Activated CD8-positive, alpha-beta memory T cell treated with anti-CD3 and anti-CD28 coated beads, Interleukin-2, amount 50 U/mL, for 48 hours (primary cell): ENCODE data around the gene RUVBL1.

Source experiments
- DNase-seq: peaks from one replicate; pipeline ENCODE4 v3.0.0-alpha.2; 2020

Gene RUVBL1

DNA sequence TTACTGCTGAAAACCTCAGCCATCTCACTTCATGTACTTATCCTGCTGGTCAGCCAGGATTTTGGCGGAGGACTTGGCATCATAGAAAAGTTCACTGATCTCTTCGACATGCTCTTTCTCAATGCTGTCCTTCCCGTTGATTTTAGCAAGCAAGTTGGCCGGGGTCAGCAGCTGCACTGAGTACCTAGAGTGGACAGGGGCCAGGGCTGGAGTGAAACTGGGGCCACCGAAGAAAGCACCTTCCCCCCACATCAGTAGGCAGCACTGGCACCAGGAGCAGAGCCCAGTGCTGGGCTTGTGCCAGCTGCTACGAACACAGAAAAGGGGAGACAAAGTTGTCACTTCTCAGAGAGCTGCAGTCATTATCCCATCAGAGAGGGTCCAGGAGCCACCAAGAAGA is 42.4 kb downstream of the RUVBL1 start:
- no peak for DNase-seq

GRCh38 chr3:128080323-128081080 is 43.1 kb downstream of the RUVBL1 start:
- no peak for DNase-seq

DNA sequence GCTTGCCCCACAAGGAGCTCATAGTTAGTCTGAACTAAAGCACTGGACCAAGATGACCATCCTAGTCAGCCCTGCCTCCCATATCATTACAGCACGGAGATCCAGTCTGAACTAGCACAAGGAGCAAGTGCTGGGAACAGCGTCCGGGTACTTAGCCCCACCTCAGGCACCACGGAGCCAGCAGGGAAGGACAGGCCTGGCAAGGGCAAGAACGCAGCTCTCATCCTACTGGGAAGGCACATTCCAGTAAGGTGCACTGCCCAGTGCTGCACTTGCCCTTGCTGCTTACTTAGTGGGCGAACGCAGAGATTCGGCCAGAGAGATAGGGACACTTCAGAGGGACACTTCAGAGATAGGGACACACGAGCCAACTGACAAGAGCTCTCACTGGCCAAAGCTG is 43.8 kb downstream of the RUVBL1 start:
- DNase-seq, result peak; percentile 29

- no peak for DNase-seq
Observed at GRCh38 chr3:128078875-128079274, 44.7 kb downstream of the RUVBL1 start.

DNA sequence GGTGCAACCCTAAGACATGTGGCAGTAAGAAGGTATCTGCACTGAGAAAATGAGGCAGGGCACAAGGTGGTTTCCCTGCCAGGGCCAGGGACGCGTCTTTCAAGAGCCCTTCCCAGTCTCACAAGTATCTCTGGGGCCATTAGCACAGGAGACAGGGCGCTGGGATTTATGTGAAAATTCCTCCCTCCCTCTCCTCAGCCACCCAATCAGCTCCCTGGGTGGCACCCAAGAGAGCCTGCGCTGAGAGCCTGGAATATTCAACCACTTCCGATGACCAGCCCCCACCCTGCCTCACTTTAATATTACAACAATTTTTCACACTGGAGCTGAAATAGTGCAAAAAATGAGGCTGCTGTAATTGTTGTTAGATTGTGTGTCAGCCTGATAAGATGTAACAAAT is 45.3 kb downstream of the RUVBL1 start:
- peak; percentile 47 for DNase-seq

- DNase-seq, result peak; percentile 51
Observed at GRCh38 chr3:128077665-128078064, 45.9 kb downstream of the RUVBL1 start.

DNA sequence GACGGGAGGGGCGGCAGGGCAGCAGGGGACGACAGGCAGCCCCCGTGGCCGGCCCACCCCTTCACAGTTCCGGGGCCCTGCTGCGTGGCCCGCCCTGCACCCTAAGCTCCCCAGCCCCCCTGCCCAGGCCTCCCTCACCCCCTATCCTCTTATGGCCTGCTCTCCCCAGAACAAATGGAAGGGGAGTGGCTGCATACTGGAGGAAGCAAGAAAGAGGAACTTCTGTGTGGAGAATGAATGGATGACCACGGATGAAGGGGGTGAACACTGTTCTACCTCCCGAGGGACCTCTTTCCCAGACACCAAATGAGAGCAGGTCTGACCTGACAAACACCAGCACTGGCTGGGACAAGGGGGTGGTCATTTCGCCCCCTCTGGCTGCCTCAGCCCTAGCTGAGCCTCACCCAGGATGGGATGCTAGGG is 46.4 kb downstream of the RUVBL1 start:
- DNase-seq, result no peak

DNA sequence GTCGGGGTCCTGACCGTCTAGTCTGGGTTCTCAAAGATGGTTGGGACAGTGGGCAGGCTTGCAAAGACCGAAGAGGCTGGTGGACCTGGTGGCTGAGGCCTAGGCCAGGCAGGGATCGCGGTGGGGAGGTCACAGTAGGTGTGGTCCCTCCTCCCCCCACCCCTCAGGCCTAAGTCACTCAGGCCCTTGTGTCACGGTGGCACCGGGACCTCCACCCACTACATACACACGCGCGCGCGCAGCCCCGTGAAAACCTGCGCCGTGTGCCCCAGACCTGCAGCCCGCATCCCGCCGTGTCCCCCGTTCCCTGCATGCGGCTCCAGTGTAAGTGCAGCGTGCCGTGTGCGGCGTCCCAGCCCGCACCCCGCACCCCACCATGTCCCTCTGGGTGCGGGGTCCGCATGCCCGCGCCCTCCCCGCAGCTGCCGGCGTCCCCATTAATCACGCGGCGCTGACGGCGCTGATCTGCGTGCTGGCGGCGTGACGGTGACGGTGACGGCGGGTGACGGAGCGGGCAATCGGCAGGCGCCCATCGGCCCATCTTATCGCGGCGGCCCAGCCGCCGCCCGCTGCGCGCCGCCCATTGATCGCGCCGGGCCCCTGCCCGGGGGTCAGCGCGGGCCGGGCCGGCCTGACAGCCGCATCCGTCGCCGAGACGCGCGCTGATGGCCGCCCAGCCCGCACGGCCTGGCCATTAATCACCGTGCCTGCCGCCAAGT is 47.0 kb downstream of the RUVBL1 start:
- DNase-seq, result peak; percentile 72

DNA sequence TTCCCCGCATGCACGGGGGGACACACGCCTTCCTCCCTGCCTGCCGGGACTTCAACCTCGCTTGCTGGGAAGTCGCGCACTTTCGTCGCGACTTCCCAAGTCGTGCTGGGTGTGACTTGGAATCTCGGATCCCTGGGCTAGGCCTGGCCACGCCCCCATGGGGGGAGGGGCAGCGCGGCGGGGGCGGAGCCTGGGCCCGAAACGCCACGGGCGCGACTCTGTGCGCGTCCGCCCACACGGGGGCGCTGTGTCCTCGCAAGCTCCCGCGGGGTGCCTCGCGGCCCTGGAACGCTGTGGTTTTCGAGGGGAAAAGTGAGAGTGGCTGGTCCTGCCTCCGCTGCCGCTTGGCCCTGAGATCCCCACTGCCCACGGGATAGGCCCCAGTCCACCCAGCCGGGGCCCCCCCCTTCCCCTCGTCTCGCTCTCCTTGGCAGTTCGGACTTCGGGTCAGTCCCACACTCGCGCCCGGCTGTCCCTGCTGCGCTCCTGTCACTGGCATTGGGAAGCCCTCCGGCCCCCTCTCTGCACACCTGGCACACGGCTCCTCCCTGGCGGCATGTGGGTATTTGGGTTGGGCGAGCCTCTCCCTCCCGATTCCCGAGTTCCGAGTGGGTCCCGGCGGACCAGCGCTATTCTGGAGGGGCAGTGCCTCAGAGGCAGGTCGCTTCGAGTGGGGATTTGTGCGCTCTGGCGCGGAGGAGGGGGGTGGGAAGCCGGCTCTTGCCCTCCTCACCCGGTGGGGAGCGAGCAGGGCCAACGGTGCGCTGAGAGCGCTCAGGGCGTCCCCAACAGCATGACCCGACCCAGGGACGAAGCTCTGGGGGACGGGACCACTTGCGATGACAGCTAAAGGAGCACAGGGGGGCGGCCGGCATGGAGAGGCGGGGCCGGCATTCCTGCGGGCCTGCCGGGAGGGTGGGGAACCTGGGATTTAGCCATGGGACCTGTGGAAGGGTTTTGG is 47.8 kb downstream of the RUVBL1 start:
- DNase-seq, result peak; percentile 97

GRCh38 chr3:128074851-128075521 is 48.6 kb downstream of the RUVBL1 start:
- peak; percentile 54 for DNase-seq

DNA sequence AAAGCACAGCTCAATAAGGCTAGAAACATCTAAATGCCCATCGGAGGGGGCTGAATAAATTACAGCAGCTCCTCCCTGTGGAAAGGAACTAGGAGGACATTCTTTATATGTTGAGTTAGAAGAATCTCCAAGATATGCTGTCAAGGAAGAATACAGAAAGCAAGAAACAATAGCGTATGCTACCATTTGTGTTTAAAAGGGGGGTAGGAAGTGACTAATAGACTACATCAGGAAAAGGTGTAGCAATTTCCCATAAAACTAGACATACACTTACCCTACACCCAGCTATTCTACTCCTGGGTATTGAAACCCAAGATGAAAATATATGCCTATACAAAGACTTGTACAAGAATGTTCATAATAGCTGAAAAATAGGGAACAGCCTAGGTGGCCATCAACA is 49.8 kb downstream of the RUVBL1 start:
- no peak for DNase-seq

DNA sequence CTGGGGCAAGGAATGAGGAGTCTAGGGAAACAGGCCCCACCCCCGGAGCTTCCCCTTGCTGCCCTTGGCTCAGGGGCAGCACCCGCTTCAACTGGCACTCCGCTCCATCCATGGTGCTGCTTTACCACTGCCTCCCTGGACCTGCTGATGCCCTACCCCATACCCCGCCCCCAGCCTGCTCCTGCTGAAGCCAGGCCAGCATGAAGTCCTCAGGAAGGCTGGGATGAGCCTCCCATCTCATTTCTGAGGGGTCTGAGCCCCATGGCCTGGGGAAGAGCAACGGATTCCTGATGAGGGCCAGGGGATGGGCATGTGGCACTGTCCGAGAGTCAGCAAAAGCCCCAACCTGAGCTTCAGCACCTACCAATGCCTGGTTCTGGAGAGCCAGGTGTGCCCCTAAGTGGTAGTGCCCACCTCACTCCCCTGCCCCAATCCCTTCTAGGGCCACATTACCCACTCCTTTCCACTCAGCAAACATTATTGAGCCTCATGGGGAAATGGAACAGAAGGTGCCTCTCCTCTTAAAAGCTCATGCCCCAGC is 50.4 kb downstream of the RUVBL1 start:
- DNase-seq, result peak; percentile 48

DNA sequence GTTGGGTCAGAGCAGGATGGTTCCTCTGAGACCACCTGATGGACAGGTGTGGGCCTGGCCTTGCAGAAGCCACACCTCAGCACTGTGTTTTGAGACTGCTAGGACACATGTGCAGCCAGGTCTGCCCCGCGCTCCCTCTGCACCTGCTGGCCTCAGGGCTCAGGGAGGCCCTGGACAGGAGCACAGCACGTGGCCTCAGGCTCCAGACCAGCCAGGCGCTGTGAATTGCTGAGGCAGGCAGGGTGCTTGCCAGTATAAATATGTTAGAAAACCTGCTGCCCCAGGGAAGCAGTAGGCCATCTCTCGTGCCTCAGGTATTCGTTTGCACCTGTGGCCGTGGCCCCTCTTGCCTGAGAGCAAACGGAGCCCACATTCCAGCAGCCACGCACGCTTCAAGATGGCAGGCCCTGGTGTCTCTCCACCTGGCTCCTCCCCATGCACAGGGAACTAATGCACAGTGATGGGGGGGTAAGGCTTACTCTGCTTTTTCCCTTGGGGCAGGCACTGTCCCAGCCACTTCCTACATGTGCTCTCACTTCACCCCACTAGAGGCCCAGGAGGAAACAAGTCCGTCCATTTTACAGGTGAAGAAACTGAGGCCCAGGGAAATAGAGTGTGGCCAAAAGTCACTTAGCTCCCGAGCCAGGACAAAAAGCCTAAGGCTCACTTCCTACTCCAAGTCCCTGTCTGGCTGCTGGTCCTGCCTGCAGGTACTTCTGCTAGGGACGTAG is 51.0 kb downstream of the RUVBL1 start:
- peak; percentile 49 for DNase-seq

DNA sequence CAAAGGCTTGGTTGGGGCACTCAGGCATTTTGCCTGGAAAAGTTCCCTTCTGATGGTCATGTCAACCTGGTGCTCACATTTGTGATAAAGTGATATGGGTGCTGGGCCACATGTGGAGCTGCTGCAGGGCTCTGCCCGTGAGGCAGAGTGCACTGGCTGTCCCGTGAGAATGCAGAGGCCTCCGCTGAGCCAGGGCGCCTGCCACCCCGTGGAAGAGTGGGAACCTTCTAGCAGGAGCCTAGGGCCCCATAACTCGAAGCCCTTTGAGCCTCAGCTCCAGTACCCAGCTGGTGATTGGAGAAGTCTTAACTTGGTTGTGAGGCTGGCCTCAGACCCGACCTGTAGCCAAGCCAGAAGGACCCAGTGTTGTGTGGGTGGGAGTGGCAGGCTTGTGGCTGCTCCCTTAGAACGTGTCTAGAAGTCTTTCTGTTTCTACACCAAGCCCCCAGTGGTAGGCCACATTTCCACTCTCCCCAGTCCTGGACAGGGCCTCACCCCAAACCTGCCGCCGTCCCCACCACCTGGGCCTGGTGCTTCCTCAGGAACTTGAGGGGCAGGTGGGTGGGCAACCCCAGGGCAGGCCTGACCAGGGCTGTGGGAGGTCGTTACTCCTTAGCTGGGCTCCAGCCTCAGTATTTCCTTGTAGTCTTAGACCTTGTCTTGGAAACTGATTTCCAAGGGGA is 51.7 kb downstream of the RUVBL1 start:
- DNase-seq, result peak; percentile 49

- peak; percentile 53 for DNase-seq
Observed at GRCh38 chr3:128070898-128071591, 52.6 kb downstream of the RUVBL1 start.

GRCh38 chr3:128069271-128069670 is 54.3 kb downstream of the RUVBL1 start:
- DNase-seq, result peak; percentile 49

DNA sequence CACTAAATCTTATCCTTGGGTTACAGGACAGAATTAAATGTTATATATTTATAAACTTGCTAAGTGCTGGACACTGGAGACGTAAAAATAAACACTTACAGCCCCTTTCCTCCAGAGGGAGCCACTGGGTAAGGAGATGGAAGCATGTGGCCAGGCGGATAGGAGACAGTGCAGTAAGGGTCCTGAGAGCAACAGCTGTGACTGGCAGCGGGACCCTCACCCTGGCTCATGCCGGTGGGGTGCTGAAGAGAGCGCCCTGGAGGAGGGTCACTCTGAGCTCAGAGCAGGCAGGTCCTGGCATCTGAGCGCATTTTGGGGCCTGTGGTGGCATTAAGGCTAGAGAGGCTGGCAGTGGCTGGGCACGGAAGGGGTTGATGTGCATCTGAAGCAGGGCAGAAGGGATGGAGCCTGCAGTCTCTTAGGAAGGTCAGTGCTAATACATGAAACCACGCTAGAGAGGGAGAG is 55.4 kb downstream of the RUVBL1 start:
- DNase-seq, result peak; percentile 55

DNA sequence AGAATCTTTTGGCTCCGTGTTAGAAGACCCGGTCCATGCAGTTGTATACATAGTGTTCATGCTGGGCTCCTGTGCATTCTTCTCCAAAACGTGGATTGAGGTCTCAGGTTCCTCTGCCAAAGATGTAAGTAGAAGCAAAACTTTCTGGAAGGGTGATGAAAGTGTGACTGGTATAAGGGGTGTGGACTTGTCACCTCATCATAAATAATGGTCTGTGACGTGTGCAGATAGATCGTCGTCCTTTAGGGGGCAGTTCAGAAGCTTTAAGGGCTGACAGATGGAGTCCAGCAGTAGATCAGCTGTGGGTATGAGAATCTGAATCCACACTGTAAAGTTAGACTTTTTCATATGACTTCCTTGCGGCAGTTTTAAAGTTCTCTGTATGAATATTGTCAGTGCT is 56.1 kb downstream of the RUVBL1 start:
- no peak for DNase-seq

- DNase-seq, result peak; percentile 49
Observed at GRCh38 chr3:128066676-128067075, 56.9 kb downstream of the RUVBL1 start.

DNA sequence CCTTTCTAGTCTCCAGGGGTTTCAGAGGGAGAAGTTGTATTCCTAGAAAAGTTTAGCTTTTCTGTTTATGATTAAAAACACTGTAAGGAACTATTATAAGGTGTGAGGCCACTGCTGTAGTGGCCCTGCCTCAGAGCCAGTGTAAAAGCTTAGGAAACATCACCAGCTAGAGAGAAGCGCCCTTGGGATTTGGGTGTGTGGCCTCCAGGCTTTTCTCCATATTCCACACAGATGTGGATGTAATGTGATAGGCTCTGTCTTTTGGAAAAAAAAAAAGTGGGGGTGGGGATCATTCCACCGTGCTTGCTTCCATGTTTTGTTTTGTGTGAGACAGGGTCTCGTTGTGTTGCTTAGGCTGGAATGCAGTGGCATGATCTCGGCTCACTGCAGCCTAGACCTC is 57.5 kb downstream of the RUVBL1 start:
- DNase-seq, result no peak
